Stimulated activated CD8-positive, alpha-beta memory T cell treated with anti-CD3 and anti-CD28 coated beads, Interleukin-15, amount 100 ng/mL, for 4 hours (primary cell): ENCODE data around the gene CCNI2.
A peak's percentile ranks its signal among the peaks of the same experiment; 100 is the strongest.

Experiments
- DNase-seq, 2 donors: peaks; one replicate each; pipeline ENCODE4 v3.0.0-alpha.2; 2020; ENCODE audit warnings: low read depth in 2 of 2

CCNI2 gene

DNA sequence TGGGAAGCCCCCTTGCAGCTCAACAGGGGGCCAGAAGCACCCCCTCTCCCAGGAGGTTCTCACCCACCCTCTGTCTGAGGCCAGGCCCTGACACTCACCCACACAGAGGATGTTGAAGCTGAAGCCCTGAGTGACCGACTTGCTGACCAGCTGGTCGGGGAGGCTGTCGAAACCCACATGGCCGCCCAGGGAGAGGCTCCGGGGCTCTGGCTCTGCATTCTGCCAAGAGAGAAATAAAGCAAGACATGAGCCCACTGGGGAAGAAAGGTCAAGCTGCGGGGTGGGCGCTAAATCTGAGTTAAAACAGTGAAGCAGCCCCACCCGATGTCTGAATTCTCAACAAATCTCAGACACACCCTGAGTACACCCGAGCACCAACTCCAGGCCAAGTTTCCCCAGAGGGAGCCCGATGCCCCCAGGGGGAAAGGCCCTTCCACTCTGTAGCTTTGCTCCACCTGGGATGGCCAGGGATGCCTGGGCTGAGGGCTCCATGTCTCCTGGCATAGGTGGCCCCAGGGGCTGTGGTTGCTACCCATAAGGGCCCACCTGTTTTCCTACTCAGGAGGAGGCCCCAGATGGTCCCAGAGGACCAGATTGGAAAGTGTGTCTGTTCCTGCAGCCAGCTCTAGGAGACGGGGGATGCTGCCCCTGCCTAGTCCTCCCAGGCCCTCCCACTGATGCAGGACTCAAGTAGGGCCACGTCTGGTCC lies 18.2 kb downstream of the CCNI2 start:
- no peak for DNase-seq

- no peak for DNase-seq
Measured at GRCh38 chr5:132766020-132766805, 19.0 kb downstream of the CCNI2 start.

DNA sequence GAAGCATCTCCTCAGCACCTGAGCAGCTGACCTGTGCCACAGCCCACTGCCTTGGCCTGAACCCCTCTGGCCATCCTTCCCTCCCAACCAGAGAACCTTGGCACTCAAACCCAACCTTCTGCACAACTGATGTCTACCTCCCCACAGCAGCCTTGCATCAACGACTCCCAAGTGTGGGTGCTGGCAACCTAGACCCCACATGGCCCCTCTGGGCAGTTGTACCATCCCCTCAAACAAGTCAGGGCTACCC lies 19.5 kb downstream of the CCNI2 start:
- DNase-seq = no peak

GRCh38 chr5:132767150-132767549 lies 19.9 kb downstream of the CCNI2 start:
- DNase-seq = no peak

- no peak for DNase-seq
Measured at GRCh38 chr5:132768485-132768868, 21.3 kb downstream of the CCNI2 start.

DNA sequence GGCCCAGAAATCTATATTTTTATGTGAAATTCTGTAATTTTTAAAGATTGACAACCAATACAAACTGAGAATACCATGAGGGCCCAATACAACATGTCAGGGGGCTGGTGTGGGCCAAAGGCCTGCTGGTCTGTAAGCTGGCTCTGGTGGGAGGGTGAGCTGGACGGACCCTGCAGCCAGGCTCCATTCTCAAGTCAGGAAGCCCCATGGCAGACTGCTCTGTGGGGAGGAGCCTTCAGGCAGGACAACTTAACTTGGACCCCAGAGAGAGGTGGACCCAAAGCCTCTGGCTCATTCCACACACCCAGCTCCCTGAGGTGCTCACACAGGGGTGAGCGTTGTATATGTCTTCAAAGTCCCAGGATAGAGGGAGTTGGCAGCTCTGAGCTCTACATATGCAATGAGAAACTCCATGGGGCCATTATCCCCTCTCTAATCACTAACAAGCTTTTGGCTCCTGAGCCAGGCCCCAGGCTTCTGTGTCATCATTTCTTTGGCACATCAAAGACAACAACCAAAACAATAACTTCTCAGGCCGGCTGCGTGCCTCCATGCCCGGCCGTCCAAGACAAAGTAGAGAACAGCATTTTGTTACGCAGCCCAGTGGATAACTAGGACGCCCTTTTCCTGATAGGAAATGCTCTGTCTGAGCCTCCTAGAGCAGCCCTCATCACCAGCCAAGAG lies 23.4 kb downstream of the CCNI2 start:
- no peak for DNase-seq

GRCh38 chr5:132771503-132771998 lies 24.3 kb downstream of the CCNI2 start:
- no peak for DNase-seq

DNA sequence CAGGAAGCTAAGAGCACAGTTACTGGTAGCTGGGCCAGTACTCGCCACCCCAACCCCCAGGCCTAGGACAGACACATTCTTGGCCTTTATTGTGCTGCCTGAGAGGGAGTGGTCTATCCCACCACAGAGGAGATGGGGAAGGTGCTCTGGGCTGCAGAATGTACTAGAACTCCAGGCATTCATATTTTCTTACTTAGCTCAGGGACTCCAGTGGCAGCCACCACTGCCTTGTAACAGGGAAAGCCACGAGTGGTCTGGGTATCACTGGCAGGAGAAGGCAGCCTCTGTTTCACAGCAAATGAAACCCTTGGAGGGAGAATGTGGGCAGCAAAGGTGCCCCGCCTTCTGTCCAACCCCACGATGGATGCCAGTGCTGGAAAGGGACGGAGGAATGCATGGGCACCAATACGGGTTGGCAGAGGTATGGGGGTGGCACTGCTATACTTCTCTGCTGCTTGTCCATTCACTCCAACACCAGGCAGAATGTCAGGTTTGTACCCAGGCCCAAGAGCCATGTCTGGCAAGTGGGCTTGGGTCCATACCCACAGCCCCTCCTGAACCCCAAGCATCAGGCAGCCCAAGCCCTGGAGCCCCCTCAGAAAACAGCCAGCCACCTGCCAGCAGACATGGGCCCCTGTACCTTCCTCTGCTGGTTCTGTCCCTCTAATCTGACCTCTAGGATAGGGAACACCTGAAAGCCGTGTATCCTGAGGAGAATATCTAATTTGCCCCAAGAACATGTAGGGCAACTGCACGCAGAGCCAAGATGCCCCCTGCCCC lies 25.3 kb downstream of the CCNI2 start:
- DNase-seq = no peak

DNA sequence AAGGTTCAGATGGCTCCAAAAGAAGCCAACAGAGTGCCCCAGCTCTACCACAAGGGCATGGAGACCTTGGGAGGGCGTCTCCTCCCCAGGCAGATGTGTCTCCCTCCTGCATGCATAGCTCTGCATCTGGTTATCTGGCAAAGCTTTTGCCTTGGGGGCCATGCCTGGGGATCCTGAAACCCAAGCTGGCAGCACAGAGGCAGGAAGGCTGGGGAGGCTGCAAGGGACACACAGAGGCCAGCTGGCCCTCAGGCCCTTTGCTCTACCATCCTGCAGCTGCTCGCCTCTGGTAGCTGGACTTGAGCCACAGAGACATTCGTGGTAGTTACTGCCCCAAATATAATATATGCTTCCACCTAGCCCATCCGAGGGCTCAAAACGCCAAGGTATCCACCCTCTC lies 25.9 kb downstream of the CCNI2 start:
- no peak for DNase-seq

- DNase-seq = no peak
Measured at GRCh38 chr5:132773601-132774355, 26.6 kb downstream of the CCNI2 start.

GRCh38 chr5:132774406-132774805 lies 27.2 kb downstream of the CCNI2 start:
- DNase-seq = no peak

DNA sequence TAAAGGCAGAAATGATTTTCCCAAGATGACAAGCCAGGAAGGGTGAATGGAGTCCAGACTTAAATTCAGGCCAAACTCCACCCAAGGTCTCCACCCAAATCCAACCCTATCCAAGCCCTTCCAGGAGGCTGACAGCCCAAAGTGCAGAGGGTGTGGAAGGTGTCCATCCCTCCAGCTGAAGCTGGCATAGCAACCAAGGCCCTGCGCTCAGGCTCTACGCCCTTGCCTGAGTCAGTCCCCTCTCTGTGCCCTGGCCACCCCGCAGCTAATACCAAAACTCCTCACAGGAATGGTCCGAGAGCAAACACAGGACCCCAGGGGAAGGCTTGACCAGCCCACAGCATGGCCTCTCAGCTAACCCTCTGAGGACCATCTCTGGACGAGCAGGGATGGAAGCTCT lies 27.7 kb downstream of the CCNI2 start:
- no peak for DNase-seq

DNA sequence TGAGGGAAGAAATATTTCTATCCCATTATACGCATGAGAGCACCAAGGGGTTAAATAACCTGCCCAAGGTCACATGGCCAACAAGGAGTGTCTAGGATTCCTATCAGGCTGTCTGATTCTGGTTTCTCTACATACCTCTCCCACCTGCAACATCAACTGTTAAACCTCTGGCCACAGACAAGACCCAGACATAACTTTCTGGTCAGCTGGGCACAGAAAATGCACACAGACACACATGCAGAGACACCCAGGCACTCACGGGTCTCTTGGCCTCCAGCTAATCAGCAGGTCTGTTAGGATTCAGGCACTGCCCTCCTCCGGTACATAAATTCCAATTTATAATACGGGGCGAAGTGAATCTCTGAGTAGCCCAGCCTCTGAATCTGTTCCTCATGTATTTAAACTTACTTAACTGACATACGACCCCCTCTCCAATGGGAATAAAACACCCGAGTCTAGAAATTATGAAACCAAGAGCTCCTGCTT lies 28.3 kb downstream of the CCNI2 start:
- no peak for DNase-seq

GRCh38 chr5:132776131-132776937 lies 29.1 kb downstream of the CCNI2 start:
- DNase-seq = no peak

GRCh38 chr5:132776938-132777208 lies 29.6 kb downstream of the CCNI2 start:
- DNase-seq = no peak

- DNase-seq = peak in 1 of 2 donors; percentile 11
Measured at GRCh38 chr5:132777209-132778069, 30.2 kb downstream of the CCNI2 start, which contains the start of gene SEPTIN8. TSS of gene SEPTIN8 (minus strand) at chr5:132777239. CDS start at chr5:132777137, 102 bp downstream.

DNA sequence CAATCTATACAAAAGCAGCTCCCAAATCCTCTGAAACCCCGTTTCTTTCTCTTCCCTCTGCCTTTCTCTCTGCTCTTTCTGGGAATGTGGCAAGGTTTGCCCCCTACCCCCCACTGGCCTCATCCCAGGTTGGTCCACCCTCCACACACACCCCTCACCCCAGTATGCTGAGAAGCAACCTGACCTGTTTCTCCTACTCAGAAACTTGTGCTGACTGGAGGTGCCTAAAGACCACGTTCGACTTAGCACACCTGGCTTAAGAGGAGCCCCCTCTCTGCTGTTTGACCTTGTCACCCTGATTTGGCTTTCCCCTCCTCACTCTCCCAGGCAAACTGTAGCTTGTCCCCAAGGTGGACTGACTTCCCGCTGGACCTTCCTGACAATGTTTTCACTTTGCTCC lies 30.9 kb downstream of the CCNI2 start:
- DNase-seq = no peak

DNA sequence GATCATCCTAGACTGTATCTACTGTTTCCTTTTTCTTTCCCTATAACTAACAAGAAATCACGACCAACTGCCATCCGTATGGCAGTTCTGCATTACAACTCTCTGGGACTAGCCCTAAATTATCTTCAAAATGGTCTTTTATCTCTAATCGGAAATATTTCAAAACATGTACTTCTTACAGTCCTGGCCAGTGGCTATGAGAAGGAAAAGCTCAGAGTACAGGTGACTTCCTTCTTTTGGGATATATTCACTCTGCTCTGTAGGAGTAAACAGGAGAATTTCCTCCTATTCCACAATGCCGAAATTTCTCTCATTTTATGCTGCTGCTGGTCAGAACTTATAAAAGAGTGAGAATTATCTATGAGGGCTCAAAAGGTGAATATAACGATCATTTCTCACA lies 31.6 kb downstream of the CCNI2 start:
- no peak for DNase-seq

DNA sequence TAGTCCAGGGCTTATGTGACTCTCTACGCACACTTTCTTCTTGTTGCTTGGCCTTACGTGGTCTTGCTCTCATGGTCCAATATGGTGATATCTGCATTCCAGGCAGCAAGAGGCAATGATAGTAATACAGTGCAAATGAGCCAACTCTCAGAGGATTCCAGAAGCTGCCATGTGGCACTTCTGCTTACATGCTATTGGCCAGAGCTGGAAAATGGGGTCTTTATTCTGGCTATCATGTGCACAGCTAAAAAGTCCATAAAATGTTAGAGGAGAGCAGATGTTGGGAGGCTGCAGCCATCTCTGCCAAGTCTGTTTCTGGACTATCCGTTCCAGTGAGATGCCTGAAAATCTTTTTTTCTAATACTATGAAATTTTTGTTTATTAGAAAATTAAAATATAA lies 32.7 kb downstream of the CCNI2 start:
- DNase-seq = no peak

DNA sequence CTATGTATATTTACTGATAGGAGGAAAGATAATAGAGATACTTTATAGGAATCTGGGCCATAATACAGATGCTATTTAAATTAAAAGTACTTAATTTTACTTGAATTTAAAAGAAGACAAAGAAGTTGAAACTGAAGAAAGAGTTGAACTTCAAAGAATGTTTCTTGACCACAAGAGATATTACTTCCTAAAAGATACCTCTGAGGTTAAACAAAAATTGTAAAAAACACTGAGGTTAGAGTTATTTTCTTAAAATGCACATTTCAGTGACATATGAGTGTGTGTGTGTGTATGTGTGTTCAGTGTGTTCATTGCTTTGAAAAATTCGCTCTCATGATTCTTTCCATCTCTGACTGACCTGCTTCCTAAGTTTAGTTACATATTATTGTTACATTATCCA lies 33.4 kb downstream of the CCNI2 start:
- no peak for DNase-seq
